Measurements from ENCODE around the gene C22orf23.

The C22orf23 gene

GRCh38 chr22:37953437-37954179, at the start of gene C22orf23, which contains the start of gene POLR2F:
TSS of gene C22orf23 (minus strand) at chr22:37953601. CDS start at chr22:37953149, 452 bp downstream.
TSS of gene POLR2F (plus strand) at chr22:37953699. CDS start at chr22:37953788, 89 bp downstream.
- peak; percentile 98 for DNase-seq

- DNase-seq: no peak
Measured at GRCh38 chr22:37999640-38000272, 46.4 kb upstream of the C22orf23 start.

GRCh38 chr22:37999236-37999635, 45.8 kb upstream of the C22orf23 start:
- DNase-seq: no peak

GRCh38 chr22:37998543-37998942, 45.1 kb upstream of the C22orf23 start:
- DNase-seq: no peak

- DNase-seq: no peak
Measured at GRCh38 chr22:37996515-37997246, 43.3 kb upstream of the C22orf23 start.

GRCh38 chr22:37996079-37996478, 42.7 kb upstream of the C22orf23 start:
- DNase-seq: no peak

- DNase-seq: no peak
Measured at GRCh38 chr22:37995460-37995859, 42.1 kb upstream of the C22orf23 start.

- no peak for DNase-seq
Measured at GRCh38 chr22:37994982-37995381, 41.6 kb upstream of the C22orf23 start.

GRCh38 chr22:37994049-37994448, 40.6 kb upstream of the C22orf23 start:
- no peak for DNase-seq

GRCh38 chr22:37991731-37992442, 38.5 kb upstream of the C22orf23 start:
- no peak for DNase-seq

- no peak for DNase-seq
Measured at GRCh38 chr22:37990862-37991261, 37.5 kb upstream of the C22orf23 start.

GRCh38 chr22:37990301-37990700, 36.9 kb upstream of the C22orf23 start:
- DNase-seq: no peak

- no peak for DNase-seq
Measured at GRCh38 chr22:37989146-37990045, 36.0 kb upstream of the C22orf23 start.

GRCh38 chr22:37986371-37986770, 33.0 kb upstream of the C22orf23 start:
- no peak for DNase-seq

- no peak for DNase-seq
Measured at GRCh38 chr22:37985751-37986281, 32.4 kb upstream of the C22orf23 start.

GRCh38 chr22:37985050-37985585, 31.7 kb upstream of the C22orf23 start:
- DNase-seq: no peak

- DNase-seq: no peak
Measured at GRCh38 chr22:37983860-37984791, 30.7 kb upstream of the C22orf23 start, which contains the start of gene SOX10. TSS of gene SOX10 (minus strand) at chr22:37984555. CDS start at chr22:37983784, 771 bp downstream.

- DNase-seq: no peak
Measured at GRCh38 chr22:37982938-37983859, 29.8 kb upstream of the C22orf23 start.

All from CD4-positive, alpha-beta T cell treated with Interleukin-17A for 4 hours (primary cell).